ENCODE data around the gene CIZ1. TPM values are rescaled to one million over a fixed set of nuclear protein-coding genes. Genes with fewer than 3 reads are reported as not detected.

Gene CIZ1
- total RNA-seq, 1 donor from 2014 or later = 33.4 TPM

GRCh38 chr9:128148509-128149000, 42.8 kb downstream of the CIZ1 start:
- no peak for DNase-seq (ENCODE audit: low spot score)
- Histone ChIP-seq H3K4me2 (no peak overlapping the region), H3K9ac (no peak overlapping the region), H3K36me3 (no peaks in the 10 kb centered on the region), H3K4me1 (no peaks in the 10 kb centered on the region), H3F3A (ENCODE audit: low read depth) (no peaks in the 10 kb centered on the region), H3K4me3 (no peak overlapping the region), H3K79me2 (ENCODE audit: low read depth) (no peaks in the 10 kb centered on the region), H2AFZ (replicated peaks) (no peak overlapping the region), H4K20me1 (ENCODE audit: low read depth) (no peaks in the 10 kb centered on the region), H3K27me3 (no peaks in the 10 kb centered on the region), H3K9me3 (ENCODE audit: low read depth) (no peaks in the 10 kb centered on the region), H3K27ac (no peak overlapping the region)
- H3K4me1 Mint-ChIP-seq = peaks cover 15% of the 10 kb centered on the region
- H3K27ac Mint-ChIP-seq = peak overlapping the region; percentile 88
- peaks cover 13% of the 10 kb centered on the region for H3K27me3 Mint-ChIP-seq (ENCODE audit: insufficient read depth, low read depth)
- no peaks in the 10 kb centered on the region for H3K9me3 Mint-ChIP-seq
- H3K36me3 Mint-ChIP-seq = no peaks in the 10 kb centered on the region
- no peak for TF ChIP-seq EZH2phosphoT487 (IDR thresholded peaks at IDR 0.05)
- H3K4me3 Mint-ChIP-seq = no peak overlapping the region

- Histone ChIP-seq H4K20me1 (ENCODE audit: low read depth) (no peaks in the 10 kb centered on the region), H3K9me3 (ENCODE audit: low read depth) (no peaks in the 10 kb centered on the region), H3F3A (ENCODE audit: low read depth) (no peaks in the 10 kb centered on the region), H3K4me2 (no peak overlapping the region), H3K79me2 (ENCODE audit: low read depth) (no peaks in the 10 kb centered on the region), H3K27ac (no peak overlapping the region), H3K27me3 (no peaks in the 10 kb centered on the region), H3K36me3 (no peaks in the 10 kb centered on the region), H3K4me1 (no peaks in the 10 kb centered on the region), H3K9ac (no peak overlapping the region), H2AFZ (replicated peaks) (no peak overlapping the region), H3K4me3 (no peak overlapping the region)
- Mint-ChIP-seq H3K4me1 (peaks cover 17% of the 10 kb centered on the region), H3K27me3 (ENCODE audit: insufficient read depth, low read depth) (peaks cover 13% of the 10 kb centered on the region), H3K9me3 (no peaks in the 10 kb centered on the region), H3K4me3 (no peak overlapping the region), H3K36me3 (no peaks in the 10 kb centered on the region), H3K27ac (no peak overlapping the region)
- DNase-seq (ENCODE audit: low spot score) = no peak
- no peak for TF ChIP-seq CTCF (IDR thresholded peaks at IDR 0.05)
- TF ChIP-seq EZH2 (IDR thresholded peaks at IDR 0.05) = no peak
- TF ChIP-seq EZH2phosphoT487 (IDR thresholded peaks at IDR 0.05) = no peak
Observed at GRCh38 chr9:128146591-128147120, 44.7 kb downstream of the CIZ1 start.

GRCh38 chr9:128145951-128146351, 45.4 kb downstream of the CIZ1 start:
- Mint-ChIP-seq H3K9me3 (no peaks in the 10 kb centered on the region), H3K4me3 (no peak overlapping the region), H3K4me1 (peaks cover 20% of the 10 kb centered on the region), H3K36me3 (no peaks in the 10 kb centered on the region), H3K27me3 (ENCODE audit: insufficient read depth, low read depth) (peaks cover 12% of the 10 kb centered on the region), H3K27ac (no peak overlapping the region)
- no peaks in the 10 kb centered on the region for H3K4me1 ChIP-seq
- no peak for DNase-seq (ENCODE audit: low spot score)
- no peaks in the 10 kb centered on the region for H4K20me1 ChIP-seq (ENCODE audit: low read depth)
- no peak overlapping the region for H2AFZ ChIP-seq (replicated peaks)
- no peak overlapping the region for H3K4me2 ChIP-seq
- no peaks in the 10 kb centered on the region for H3K27me3 ChIP-seq
- no peaks in the 10 kb centered on the region for H3K36me3 ChIP-seq
- no peaks in the 10 kb centered on the region for H3K9me3 ChIP-seq (ENCODE audit: low read depth)
- TF ChIP-seq EZH2phosphoT487 (IDR thresholded peaks at IDR 0.05) (no peak), EZH2 (IDR thresholded peaks at IDR 0.05) (no peak), CTCF (IDR thresholded peaks at IDR 0.05) (no peak)
- H3F3A ChIP-seq (ENCODE audit: low read depth) = no peaks in the 10 kb centered on the region
- H3K79me2 ChIP-seq (ENCODE audit: low read depth) = no peaks in the 10 kb centered on the region
- H3K9ac ChIP-seq = no peak overlapping the region
- no peak overlapping the region for H3K4me3 ChIP-seq
- no peak overlapping the region for H3K27ac ChIP-seq

GRCh38 chr9:128145536-128145935, 45.8 kb downstream of the CIZ1 start:
- Histone ChIP-seq H3K9ac (no peak overlapping the region), H3K4me2 (no peak overlapping the region), H3F3A (ENCODE audit: low read depth) (no peaks in the 10 kb centered on the region), H3K27ac (no peak overlapping the region), H3K9me3 (ENCODE audit: low read depth) (no peaks in the 10 kb centered on the region), H3K27me3 (no peaks in the 10 kb centered on the region), H3K4me1 (peaks cover 1% of the 10 kb centered on the region), H2AFZ (replicated peaks) (no peak overlapping the region), H4K20me1 (ENCODE audit: low read depth) (no peaks in the 10 kb centered on the region), H3K79me2 (ENCODE audit: low read depth) (no peaks in the 10 kb centered on the region), H3K36me3 (no peaks in the 10 kb centered on the region), H3K4me3 (no peak overlapping the region)
- DNase-seq (ENCODE audit: low spot score) = no peak
- Mint-ChIP-seq H3K4me1 (peaks cover 22% of the 10 kb centered on the region), H3K27me3 (ENCODE audit: insufficient read depth, low read depth) (peaks cover 10% of the 10 kb centered on the region), H3K27ac (no peak overlapping the region), H3K9me3 (no peaks in the 10 kb centered on the region), H3K4me3 (no peak overlapping the region), H3K36me3 (no peaks in the 10 kb centered on the region)
- TF ChIP-seq EZH2phosphoT487 (IDR thresholded peaks at IDR 0.05) = no peak
- no peak for TF ChIP-seq EZH2 (IDR thresholded peaks at IDR 0.05)
- TF ChIP-seq CTCF (IDR thresholded peaks at IDR 0.05) = no peak

Data from neural progenitor cell (in vitro differentiated cells).